GM21360 (cell line): ENCODE results near the gene PBXIP1.

Source experiments
- ATAC-seq: cut with Tn5 transposase; IDR thresholded peaks from one replicate; pipeline ENCODE4 v1.9.1; 2021; ENCODE audit warnings: mild to moderate bottlenecking, moderate library complexity; ENCODE audit not compliant: unreplicated experiment

Gene PBXIP1

GRCh38 chr1:154902938-154903566 lies 52.8 kb downstream of the PBXIP1 start:
- no peak for ATAC-seq

- ATAC-seq: no peak
Measured at GRCh38 chr1:154901591-154901990, 54.3 kb downstream of the PBXIP1 start.

GRCh38 chr1:154899041-154899440 lies 56.9 kb downstream of the PBXIP1 start:
- no peak for ATAC-seq

- ATAC-seq: no peak
Measured at GRCh38 chr1:154896771-154897286, 59.1 kb downstream of the PBXIP1 start.

- no peak for ATAC-seq
Measured at GRCh38 chr1:154895798-154896197, 60.1 kb downstream of the PBXIP1 start.
